ENCODE results near the gene CYP51A1. TPM values are rescaled to one million over a fixed set of nuclear protein-coding genes. Genes with fewer than 3 reads are reported as not detected.

Gene CYP51A1
- total and polyA plus RNA-seq, 2 of the 13 experiments (the other 11 are each of a cell fraction or from before 2014, with no cell fraction given), result 15.4 to 260 TPM

- TF ChIP-seq MYC (CRISPR knock-in tag; IDR thresholded peaks at IDR 0.05; ENCODE audit: borderline replicate concordance), result peak; percentile 47; the same call in 1 of the 2 replicates
- TF ChIP-seq ZBTB49 (CRISPR knock-in tag; IDR thresholded peaks at IDR 0.05; ENCODE audit: borderline replicate concordance), result no peak
- TF ChIP-seq GLMP (CRISPR knock-in tag; IDR thresholded peaks at IDR 0.05; ENCODE audit: borderline replicate concordance), result no peak
- TF ChIP-seq HMGXB4 (CRISPR knock-in tag; IDR thresholded peaks at IDR 0.05; ENCODE audit: borderline replicate concordance in 1 of 2, low read depth in 1 of 2), result peak; percentile 97
- no peak for TF ChIP-seq ZNF337 (CRISPR knock-in tag; IDR thresholded peaks at IDR 0.05; ENCODE audit: borderline replicate concordance, low read depth)
- no peak for TF ChIP-seq KLF15 (CRISPR knock-in tag; IDR thresholded peaks at IDR 0.05; ENCODE audit: borderline replicate concordance)
- TF ChIP-seq ZNF841 (CRISPR knock-in tag; IDR thresholded peaks at IDR 0.05; ENCODE audit: borderline replicate concordance), result no peak
- TF ChIP-seq ZNF879 (CRISPR knock-in tag; IDR thresholded peaks at IDR 0.05), result no peak
- TF ChIP-seq ATF2 (CRISPR knock-in tag; IDR thresholded peaks at IDR 0.05), result no peak
- no peak for TF ChIP-seq TFE3 (CRISPR knock-in tag; IDR thresholded peaks at IDR 0.05)
- no peak for TF ChIP-seq NR2F1 (CRISPR knock-in tag; IDR thresholded peaks at IDR 0.05)
- no peak for TF ChIP-seq TRIM24 (CRISPR knock-in tag; IDR thresholded peaks at IDR 0.05)
- no peak for TF ChIP-seq SKI (IDR thresholded peaks at IDR 0.05; ENCODE audit: partially characterized antibody)
- TF ChIP-seq ZNF543 (CRISPR knock-in tag; IDR thresholded peaks at IDR 0.05), result no peak
- no peak for TF ChIP-seq NCOA1 (CRISPR knock-in tag; IDR thresholded peaks at IDR 0.05)
- TF ChIP-seq SIN3B (IDR thresholded peaks at IDR 0.05; ENCODE audit: low read length), result no peak
- TF ChIP-seq ZNF367 (CRISPR knock-in tag; IDR thresholded peaks at IDR 0.05; ENCODE audit: borderline replicate concordance), result 0 out of 2 replicates have a peak, but pooled peaks have one; percentile 32
Observed at GRCh38 chr7:92178928-92179924, 44.9 kb upstream of the CYP51A1 start, which contains the start of gene LRRD1 (continued).

All from HepG2 (cell line).